Peyer's patch (tissue), 4 donors: Measurements from ENCODE around the gene CFAP206.

Experiments used
- POLR2A ChIP-seq, 2 donors: fragments of 450-650 bp; IDR thresholded peaks; one replicate each; pipeline ENCODE4 v1.5.1; 2017; ENCODE audit warnings: antibody characterized with exemption in 2 of 2, mild to moderate bottlenecking in 2 of 2, moderate library complexity in 2 of 2
- TF ChIP-seq, protein P1 (sequence below), 6 experiments: fragments of 450-650 bp in 4 of 6; fragments of 200-600 bp in 2 of 6; sonication (generic) in 1 of 6; IDR thresholded peaks; one replicate each; pipeline ENCODE4 v1.5.1; 2017 to 2019; ENCODE audit warnings: antibody characterized with exemption in 6 of 6, mild to moderate bottlenecking in 3 of 6, moderate library complexity in 1 of 6

DNA sequence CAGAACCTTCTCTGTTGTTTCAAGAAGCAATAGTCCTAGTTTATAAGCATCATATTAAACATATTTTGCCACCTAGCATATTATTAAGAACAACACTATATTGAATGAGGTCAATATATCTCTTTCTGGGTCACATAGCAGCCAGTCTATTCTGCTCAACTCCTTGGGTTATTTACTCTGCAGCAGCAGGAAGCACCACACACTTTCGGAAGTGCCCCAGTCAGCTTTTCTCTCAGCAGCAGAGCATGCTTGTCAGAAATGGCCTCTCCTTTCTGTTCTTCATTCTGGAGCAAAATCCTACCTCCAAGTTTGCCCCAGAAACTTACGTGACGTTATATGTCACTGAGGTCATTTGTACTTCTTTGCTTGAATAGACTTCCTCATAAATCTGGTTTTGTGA is 22.7 kb downstream of the CFAP206 start:
- TF ChIP-seq, protein P1, sequence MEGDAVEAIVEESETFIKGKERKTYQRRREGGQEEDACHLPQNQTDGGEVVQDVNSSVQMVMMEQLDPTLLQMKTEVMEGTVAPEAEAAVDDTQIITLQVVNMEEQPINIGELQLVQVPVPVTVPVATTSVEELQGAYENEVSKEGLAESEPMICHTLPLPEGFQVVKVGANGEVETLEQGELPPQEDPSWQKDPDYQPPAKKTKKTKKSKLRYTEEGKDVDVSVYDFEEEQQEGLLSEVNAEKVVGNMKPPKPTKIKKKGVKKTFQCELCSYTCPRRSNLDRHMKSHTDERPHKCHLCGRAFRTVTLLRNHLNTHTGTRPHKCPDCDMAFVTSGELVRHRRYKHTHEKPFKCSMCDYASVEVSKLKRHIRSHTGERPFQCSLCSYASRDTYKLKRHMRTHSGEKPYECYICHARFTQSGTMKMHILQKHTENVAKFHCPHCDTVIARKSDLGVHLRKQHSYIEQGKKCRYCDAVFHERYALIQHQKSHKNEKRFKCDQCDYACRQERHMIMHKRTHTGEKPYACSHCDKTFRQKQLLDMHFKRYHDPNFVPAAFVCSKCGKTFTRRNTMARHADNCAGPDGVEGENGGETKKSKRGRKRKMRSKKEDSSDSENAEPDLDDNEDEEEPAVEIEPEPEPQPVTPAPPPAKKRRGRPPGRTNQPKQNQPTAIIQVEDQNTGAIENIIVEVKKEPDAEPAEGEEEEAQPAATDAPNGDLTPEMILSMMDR (IDR thresholded peaks at IDR 0.05), result no peak
- no peak for TF ChIP-seq POLR2A (IDR thresholded peaks at IDR 0.05)
